EH (cell line): ENCODE results near the gene KRTAP20-4.

ENCODE experiments used
- DNase-seq: peaks from one replicate; pipeline ENCODE4 v3.0.0-alpha.2; 2015; ENCODE audit warnings: low read depth

KRTAP20-4 gene

GRCh38 chr21:30652891-30653290 lies 32.5 kb downstream of the KRTAP20-4 start:
- no peak for DNase-seq

- DNase-seq = no peak
Observed at GRCh38 chr21:30668776-30669175, 48.3 kb downstream of the KRTAP20-4 start.
